GM18511 (cell line): ENCODE results near the gene GAB2.

ENCODE experiments used
- ATAC-seq: cut with Tn5 transposase; IDR thresholded peaks from one replicate; pipeline ENCODE4 v1.9.1; 2021; ENCODE audit warnings: mild to moderate bottlenecking, moderate library complexity; ENCODE audit not compliant: unreplicated experiment

The GAB2 gene

GRCh38 chr11:78428266-78428636 lies 10.6 kb upstream of the GAB2 start:
- ATAC-seq = no peak

GRCh38 chr11:78427615-78428265 lies 10.1 kb upstream of the GAB2 start:
- ATAC-seq = peak; percentile 46

GRCh38 chr11:78426845-78427244 lies 9.2 kb upstream of the GAB2 start:
- ATAC-seq = no peak

GRCh38 chr11:78425399-78426070 lies 7.9 kb upstream of the GAB2 start:
- no peak for ATAC-seq

- ATAC-seq = peak; percentile 33
Measured at GRCh38 chr11:78424334-78425270, 7.0 kb upstream of the GAB2 start.

GRCh38 chr11:78423241-78423640 lies 5.6 kb upstream of the GAB2 start:
- no peak for ATAC-seq

- ATAC-seq = peak; percentile 30
Measured at GRCh38 chr11:78420796-78421209, 3.2 kb upstream of the GAB2 start.

GRCh38 chr11:78420255-78420764 lies 2.7 kb upstream of the GAB2 start:
- no peak for ATAC-seq

GRCh38 chr11:78419327-78419726 lies 1.7 kb upstream of the GAB2 start:
- ATAC-seq = no peak

- ATAC-seq = no peak
Measured at GRCh38 chr11:78418584-78419211, 1.1 kb upstream of the GAB2 start.

GRCh38 chr11:78417888-78418583 lies 416 bp upstream of the GAB2 start:
- ATAC-seq = peak; percentile 55

GRCh38 chr11:78416285-78417174 lies 1.1 kb downstream of the GAB2 start:
- peak; percentile 52 for ATAC-seq

GRCh38 chr11:78415338-78415737 lies 2.3 kb downstream of the GAB2 start:
- ATAC-seq = no peak

- ATAC-seq = no peak
Measured at GRCh38 chr11:78414321-78415051, 3.1 kb downstream of the GAB2 start.

GRCh38 chr11:78408619-78409018 lies 9.0 kb downstream of the GAB2 start:
- ATAC-seq = no peak

GRCh38 chr11:78406568-78407196 lies 10.9 kb downstream of the GAB2 start:
- no peak for ATAC-seq

- no peak for ATAC-seq
Measured at GRCh38 chr11:78405805-78406204, 11.8 kb downstream of the GAB2 start.

GRCh38 chr11:78403781-78404180 lies 13.8 kb downstream of the GAB2 start:
- ATAC-seq = no peak
